Measurements from ENCODE around the gene INSRR.

Gene INSRR

DNA sequence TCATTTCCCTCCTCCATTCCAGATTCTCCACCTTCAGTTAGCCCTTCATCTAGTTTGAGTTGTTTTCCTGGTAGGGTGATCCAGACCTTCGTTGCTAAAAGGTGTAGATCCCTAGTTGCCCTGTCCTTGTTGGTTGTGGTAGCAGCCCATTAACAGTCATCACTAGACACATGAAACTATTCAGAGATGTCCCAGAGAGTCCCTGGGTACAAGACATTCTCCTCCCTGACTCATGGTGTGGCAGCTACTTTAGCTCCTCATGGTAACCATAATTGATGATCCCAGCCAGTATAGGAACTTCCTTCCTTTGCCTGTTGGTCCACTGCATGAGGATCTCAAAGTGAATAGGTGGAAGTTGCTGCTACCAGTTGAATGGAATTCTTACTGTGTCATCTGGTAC lies 36.2 kb downstream of the INSRR start:
- DNase-seq = no peak

DNA sequence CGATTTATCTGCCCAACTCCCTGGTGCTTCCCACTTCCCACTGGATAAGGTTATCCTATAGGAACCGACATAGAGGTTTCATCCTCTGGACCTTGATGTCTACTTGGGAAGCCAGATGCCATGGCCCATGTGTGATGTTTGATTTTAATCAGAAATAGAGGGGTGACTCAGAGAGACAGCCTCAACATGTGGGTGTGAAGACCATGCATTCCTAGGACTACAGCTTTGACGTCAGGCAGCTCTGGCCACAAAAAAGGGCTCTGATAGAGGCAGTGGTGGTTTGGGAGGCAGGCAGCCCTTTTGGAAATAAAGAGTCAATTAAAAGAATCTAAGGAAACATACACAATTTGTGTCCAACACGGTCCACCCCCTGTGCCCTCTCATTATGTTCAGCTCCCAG lies 37.1 kb downstream of the INSRR start:
- no peak for DNase-seq

DNA sequence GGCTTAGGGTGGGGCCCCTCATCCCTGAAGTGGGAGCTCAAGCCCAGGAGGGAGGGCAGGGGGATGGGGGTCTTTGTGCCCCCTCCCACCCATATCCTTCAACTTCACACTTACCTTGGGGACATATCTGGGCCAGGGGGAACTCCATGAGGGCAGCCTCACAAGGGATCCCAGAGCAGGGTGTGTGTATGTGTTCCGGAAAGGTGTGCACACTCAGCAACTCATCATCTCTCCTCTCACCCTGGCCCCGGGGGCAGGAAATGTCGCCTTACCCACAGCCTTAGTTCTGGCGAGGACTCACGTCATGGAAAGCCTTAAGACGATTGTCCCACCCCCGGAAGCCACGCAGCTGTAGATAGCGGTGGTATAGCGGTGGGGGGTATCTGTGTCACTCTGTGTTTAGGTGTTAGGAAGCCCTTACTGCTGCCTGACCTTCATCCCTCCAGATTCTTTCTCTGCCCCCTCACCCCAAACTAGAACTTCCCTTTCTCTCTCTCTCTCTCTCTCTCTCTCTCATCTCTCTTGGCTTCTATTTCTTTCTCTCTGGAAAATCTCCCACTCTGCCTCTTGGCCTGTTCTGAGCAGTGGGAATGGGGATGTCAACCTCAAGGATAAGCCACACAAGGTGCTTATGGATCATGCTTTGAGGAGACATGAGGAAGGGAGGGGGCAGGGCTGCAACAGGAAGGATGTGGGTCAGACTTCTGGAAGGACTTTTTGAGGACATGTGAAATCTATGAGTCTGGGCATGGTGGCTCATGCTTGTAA lies 42.2 kb downstream of the INSRR start, which contains the start of gene SH2D2A:
Gene SH2D2A, minus strand, starts transcription at position 288 of the 768 bp plus-strand sequence. Its CDS starts 140 bp downstream, at position 148.
- DNase-seq = no peak

DNA sequence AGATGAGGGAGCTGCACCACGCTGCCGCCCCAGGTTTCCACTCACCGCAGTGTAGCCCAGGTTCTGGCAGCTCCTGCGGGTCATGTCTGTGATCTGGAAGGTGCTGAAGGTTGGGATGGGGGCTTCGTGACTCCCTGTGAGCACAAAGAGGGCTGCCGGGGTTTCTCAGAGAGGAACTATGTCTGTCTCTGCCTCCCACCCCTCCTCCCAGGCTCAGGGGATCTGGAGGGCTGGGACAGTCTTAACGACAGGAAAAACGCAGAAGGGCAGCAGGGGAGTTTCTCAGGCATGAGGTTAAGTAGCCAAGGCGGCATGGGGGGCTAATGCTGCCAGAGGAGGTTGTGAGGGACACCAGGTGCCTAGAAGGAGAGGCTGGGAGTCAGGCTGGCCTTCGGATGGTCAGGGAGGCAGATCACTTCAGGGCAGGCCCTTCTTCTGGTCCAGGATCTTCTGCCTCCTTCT lies 42.9 kb downstream of the INSRR start:
- DNase-seq = no peak

DNA sequence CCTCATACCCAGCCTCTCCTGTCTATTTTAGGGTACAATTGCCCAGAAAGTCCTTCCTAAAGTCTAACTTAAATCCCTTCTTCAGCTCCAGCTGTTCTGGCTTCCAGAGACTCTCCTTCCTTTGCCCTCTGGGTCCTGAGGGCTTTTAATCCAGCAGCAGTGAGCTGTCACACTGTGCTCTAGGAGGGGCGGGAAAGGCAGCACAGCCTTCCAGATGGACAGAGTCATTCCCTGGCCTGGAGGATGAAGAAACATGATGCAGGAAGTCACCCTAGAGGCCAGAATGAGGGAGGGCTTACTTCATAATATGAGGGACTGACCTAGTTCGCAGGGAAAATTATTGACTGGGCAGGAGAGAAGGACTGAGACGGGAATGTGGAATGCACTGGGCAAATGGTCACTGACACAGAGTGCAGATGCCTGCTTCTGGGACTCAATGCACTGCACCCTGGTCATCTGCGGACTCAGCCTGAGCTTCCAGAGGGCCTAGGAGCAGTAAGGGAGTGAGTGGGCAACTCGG lies 43.5 kb downstream of the INSRR start:
- no peak for DNase-seq

DNA sequence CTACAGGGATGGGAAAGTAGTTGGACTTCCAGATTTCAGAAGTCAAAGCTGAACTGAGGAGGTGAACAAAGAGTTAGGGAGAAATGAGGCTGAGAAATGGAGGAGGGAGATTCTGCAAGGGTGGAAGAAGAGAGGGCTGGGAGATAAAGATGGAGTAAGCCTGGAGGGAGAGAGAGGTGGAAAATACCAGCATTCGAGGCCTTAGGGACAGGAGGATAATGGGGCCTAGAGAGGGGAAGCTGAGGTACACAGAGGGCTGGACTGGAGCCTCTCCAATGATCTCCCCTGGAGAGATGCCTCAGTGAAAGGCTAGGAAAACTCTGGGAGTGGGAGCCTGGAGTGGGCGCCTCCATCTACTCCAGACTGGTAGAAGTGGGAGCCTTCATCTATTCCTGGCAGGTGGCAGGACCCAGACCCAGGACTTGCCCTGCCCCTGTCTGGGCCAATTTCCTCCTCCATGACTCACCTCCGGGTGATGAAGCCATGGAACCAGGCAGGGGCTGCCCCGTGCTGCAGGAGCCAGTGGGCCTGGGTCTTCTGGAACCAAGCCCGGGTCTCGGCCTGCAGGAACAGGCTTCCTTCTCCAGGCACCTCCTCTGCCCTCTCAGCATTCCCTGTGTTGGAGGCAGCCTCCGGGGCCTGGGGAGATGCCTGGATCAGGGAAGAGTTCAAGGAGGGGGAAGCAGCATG lies 44.2 kb downstream of the INSRR start:
- DNase-seq = no peak

DNA sequence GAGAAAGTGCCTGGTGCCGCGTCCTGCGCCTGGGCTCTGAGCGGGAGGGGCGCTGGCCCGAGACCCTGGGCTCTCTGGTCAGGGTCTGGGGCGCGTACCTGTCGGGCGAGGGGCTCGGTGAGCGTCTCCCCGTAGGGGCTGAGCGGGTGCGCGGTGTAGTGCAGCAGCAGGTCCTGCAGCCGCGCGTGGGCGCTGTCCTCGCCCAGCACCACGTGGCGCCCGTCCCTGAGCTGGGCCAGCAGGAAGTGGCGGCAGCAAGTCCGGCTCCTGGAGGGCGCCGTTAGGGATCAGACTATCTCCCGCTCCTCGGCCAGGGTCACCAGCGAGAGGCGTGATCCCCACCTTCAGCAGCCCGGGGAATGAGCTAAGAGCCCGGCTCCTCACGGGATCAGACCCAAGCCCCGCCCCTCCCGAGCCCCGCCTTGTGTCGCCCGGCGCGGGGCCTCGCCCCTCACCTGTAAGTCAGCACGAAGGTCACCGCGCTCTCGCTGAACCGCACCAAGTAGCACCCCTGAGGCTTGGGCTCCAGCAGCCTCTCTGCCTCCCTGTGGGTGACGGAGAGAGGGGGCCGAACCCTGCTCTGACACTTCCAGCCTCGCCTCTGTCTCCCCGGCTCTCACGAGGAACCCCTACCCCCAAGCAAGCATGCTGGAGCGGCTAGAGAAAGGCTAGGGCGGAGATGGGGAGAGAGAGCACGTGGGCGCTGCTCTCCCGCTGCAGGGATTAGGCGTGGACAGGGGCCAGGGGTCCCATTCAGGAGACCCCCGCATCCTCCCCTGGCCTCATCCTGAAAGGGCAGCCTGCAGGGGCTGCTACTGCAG lies 45.0 kb downstream of the INSRR start:
- no peak for DNase-seq

DNA sequence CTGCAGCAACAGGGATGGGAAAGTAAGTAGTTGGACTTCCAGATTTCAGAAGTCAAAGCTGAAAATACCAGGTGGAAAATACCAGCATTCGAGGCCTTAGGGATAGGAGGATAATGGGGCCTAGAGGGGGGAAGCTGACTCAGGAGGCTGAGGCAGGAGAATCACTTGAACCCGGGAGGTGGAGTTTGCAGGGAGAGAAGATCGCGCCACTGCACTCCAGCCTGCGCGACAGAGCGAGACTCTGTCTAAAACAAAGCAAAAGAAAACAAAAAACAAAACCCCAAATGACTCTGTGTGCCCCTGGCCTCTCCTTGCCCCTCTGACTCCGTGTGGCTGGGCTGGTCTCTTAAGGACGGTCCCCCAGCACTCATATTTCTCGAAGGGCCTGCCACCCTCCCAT lies 45.6 kb downstream of the INSRR start:
- DNase-seq = no peak

DNA sequence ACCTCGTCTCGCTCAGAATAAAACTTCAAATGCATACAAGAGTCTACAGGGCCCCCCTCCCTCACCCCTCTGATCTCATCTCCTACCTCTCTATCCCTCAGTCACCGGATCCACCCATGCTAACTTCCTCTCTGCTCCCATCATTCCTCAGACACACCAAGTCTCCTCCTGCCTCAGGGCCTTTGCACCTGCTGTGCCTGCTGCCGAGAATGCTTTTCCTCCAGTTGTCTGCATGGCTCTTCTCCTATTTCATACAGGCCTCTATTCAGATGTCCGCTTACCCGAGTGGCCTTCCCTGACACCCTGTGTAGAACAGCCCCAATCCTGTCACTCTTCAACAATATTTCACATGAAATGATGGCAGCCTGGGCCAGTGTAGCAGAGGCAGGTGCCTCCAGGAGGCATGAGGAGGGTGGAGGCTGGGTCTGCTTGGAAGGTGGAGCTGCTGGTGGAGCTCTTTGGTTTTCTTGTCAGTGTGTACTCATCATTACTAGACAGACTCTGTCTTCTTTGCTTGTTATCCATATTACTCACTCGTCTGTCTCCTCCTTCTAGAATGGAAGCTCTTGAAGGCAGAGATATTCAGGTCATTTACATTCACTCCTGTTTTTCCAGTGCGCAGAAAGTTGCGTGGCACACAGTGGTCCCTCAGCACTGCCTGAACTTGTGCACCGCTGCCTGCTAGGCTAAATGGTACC lies 46.5 kb downstream of the INSRR start:
- no peak for DNase-seq

DNA sequence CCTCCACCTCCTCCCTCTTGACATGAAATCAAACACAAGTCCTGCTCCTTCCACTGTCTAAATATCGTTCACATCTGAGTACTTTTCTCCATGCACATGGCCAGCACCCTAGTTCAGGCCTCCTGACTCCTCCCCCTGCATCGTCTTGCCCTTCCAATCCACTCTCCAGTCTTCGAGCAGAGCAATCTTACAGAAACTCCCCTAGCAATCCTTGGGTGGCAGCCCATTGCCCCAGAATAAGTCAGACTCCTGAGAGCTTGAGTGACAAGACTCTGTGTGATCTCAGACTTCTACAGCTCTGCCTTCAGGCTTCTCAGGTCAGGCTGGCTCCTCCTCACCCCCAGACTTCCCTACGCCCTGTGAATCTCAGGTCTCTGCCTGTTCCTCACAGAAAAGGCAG lies 47.7 kb downstream of the INSRR start:
- DNase-seq = no peak

DNA sequence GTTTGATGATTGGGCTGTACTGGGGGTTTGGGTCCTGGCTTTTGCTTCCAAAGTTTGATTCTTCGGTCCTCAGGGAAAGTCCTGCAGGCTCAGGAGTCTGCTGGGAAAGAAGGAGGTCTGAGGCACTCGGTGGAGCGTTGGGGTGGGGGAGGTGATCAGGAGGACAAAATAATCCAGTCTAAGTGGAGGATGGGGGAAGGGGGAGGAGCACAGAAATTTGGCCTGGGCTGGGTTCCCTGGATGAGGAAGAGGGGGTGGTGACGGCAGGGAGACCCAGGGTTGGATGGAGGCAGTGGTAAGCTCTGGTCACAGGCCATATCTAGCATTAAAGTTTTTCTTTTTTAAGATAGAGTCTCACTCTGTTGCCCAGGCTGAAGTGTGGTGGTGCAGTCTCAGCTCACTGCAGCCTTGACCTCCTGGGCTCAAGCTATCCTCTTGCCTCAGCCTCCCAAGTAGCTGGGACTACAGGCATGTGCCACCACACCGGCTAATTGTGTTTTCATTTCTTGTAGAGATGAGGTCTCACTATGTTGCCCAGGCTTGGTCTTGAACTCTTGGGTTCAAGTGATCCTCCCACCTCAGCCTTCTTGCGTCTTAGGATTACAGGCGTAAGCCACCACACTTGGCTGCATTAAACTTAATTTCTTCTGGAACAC lies 49.1 kb downstream of the INSRR start:
- no peak for DNase-seq

DNA sequence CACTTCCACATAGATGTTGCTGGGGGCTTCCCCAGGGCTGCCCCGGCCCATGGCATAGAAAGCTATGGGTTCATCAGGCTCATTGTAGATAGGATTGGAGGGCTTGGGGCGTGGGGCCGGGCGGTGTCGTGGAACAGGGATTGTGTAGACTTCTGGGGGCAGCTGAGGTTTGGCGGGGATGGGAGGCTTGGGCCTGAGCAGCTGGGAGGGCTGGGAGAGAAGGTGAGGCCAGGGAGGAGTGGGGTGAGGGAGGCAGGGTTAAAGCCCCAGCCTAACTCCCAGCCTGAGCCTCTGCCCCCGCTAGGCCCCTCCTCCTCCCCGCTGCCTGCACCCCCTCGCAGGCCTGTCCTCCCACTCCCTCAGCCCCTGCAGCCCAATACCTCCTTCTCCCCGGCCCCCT lies 49.6 kb downstream of the INSRR start:
- DNase-seq = no peak

DNA sequence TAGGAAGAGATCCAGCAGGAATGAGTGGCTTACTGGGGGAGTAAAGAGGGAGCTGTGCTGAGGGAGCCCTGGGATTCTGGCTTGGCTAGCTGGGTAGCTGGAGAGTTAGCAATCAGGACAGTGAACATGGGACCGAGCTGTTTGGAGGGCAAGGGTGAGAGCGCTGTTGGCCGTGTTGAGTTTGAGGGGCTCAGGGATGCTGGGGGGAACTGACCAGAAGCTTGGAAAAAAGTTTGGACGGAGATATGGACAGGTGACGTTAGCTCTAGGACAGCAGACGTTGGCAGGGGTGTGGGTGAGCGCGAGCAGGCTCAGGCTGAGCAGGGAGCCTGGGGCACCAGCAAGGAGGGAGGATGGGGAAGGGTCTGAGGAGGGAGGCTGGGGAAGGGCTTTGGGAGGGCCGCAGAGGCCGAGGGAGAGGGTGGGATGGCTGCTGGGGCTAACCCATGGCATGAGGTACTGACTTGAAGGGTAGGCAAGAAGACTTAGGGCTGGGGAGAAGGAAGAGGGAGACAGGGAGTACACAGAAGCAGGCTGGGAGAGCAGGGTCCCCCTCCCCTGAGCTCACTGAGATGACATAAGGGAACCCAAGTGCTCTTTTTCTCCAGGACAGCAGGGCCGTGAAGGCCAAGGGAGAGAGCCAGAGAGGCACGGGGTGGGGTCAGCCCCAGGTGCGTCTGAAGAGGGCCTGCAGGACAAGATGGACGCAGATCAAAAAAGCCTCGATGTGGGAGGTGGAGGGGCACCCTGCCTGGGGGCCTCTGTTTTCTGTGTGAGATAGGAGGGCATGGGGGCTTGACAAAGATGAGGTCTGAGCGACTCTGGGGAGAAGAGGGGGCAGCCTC lies 50.5 kb downstream of the INSRR start:
- DNase-seq = no peak

DNA sequence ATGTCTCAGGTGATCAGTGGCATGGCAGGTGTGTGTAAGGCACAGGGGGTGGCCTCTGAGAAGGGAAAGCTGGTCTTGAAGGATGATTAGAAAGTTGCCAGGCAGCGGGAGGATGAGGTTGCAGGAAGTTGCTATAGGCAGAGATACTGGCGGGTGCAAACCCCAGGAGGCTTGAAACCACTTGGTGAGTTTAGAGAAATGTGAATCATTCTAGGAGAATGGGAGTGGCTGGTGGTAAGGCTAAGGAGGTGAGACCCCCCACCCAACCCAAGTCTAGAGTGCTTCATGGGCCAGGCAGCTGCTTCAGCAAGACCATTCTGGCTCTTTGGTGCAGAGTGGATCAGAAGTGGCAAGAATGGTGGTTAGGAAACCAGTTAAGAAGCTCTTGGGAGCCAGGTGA lies 51.3 kb downstream of the INSRR start:
- no peak for DNase-seq

DNA sequence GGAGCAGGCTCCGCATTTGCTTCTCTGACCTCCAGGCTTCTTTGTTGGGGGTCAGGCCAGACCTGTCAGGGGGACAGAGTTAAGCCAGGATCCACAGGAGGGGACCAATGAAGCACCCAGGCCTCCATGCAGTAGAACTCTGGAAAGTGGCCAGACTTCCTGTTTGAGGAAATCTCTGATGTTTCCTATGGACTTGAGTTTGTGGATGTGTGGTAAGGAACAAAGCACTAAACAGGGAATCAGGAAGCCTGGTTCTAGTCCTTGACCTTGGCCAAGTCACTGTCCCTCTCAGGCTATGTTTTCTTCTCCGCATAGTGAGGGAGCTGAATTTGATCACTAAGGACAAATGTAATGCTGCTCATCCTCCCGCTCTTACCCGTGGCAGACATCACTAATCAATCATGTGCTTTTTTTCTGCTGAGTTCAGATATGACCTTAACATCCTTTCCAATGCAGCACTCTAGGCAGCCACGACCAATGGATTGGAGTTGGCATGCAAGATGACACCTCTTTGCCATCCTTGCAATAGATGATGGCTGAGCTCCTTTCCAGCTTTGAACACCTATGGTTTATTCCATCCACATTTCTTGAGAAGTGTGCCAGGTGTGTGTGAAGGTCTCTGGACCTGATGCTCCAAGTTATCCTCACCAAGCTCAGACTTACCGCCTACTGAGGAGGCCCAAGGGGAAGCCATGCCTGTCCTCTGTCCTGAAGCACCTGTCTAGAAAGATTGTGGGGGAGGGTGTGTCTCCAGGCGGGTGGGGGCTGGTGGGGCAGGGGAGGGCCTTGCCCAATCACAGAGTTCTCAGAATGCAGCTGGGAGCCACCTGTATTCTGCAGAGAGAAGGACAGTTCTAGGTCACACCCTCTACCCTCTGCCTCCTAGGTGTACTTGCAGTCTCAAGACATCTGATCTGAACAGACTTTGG lies 52.1 kb downstream of the INSRR start:
- no peak for DNase-seq

DNA sequence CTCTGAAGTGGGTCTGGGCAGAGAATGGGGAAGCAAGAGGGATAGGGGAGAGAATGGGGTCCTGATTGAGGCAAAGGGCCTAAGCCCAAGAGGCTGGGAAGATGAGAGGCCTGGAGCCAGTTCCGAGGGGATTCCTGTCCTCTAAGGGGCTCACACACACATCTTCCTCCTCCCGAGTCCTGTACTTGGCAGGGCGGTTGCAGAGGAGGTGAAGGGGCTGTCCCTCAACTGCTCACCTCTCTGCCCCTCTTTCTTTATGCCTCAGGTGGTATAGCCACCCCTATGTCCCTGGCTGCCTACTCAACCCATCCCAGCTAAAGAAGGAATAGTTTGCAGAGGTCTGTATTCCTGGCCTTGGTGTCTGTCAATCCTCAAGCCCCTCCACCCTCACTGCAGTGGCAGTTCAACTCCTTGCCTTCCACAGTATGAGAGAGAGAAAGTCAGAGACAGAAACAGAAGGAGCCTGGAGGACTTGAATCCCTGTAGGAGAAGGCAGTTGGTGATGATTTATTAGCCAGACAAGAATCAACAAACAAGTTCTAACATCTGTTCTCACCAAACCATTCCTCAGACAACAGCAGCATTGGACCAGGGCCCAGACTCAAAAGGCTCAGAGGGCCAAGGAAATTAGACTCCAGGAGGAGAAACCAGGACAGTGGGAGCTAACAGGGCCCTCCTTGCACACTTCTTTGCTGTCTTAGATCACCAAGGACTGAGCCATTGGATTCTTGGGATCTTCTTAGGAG lies 53.0 kb downstream of the INSRR start:
- DNase-seq = no peak

DNA sequence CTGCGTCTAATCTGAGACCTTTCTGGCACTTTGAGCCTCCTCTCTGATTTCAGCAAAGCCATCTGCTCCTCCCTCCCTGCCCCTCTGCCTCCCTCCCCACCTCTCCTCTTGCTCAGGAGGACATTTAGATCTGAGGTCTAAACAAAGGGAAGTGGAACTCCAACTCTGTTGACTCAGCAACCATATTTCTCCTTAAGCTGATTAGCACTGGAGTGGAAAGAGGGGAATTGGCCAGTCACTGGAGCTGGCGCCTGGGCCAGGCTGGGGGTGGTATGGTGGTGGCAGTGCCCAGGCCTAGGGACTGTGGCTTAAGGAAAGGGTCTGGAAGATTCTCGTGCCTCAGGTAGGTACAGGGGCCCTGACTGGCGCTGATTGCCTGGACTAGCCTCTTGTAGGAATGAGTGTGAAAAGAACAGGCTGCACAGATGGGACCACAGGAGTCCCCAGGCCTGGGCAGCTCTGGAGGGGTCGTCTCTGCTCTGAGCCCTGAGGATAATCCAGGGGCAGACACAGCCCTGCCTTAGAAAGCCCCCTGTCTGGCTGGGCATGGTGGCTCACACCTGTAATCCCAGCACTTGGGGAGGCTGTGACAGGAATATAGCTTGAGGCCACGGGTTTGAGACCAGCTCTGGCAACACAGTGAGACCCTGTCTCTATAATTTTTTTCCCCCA lies 54.2 kb downstream of the INSRR start:
- peak; percentile 22 for DNase-seq

DNA sequence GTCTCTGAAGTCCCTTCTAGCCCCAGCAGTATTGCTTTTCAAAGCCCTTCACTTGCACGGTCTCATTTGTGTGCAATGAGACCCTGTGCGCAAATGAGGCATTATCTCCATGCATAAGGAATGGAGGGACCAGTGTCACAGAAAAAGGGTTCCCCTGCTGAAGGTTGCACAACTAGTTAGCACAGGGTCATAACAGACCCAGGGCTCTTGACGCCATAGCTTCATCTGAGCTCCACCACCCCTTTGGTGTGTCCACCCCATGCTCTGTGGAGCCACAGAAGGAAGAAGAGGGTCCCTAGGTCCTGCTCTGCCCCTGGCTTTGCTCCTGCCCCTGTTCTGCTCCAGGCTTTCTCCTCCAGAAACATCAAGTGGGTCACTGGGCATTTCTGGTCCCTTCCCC lies 54.9 kb downstream of the INSRR start:
- DNase-seq = no peak
